Myometrial cell (primary cell): ENCODE data around the gene SYCP1. TPM values are rescaled to one million over a fixed set of nuclear protein-coding genes. Genes with fewer than 3 reads are reported as not detected.

ENCODE experiments used
- total RNA-seq: library from RNA; depleted of rRNA; stranded (reverse); fragments of >200 nt; gene quantifications from 2 replicates; pipeline ENCODE4 v1.2.3, GENCODE V29; 2015

SYCP1 gene, protein sequence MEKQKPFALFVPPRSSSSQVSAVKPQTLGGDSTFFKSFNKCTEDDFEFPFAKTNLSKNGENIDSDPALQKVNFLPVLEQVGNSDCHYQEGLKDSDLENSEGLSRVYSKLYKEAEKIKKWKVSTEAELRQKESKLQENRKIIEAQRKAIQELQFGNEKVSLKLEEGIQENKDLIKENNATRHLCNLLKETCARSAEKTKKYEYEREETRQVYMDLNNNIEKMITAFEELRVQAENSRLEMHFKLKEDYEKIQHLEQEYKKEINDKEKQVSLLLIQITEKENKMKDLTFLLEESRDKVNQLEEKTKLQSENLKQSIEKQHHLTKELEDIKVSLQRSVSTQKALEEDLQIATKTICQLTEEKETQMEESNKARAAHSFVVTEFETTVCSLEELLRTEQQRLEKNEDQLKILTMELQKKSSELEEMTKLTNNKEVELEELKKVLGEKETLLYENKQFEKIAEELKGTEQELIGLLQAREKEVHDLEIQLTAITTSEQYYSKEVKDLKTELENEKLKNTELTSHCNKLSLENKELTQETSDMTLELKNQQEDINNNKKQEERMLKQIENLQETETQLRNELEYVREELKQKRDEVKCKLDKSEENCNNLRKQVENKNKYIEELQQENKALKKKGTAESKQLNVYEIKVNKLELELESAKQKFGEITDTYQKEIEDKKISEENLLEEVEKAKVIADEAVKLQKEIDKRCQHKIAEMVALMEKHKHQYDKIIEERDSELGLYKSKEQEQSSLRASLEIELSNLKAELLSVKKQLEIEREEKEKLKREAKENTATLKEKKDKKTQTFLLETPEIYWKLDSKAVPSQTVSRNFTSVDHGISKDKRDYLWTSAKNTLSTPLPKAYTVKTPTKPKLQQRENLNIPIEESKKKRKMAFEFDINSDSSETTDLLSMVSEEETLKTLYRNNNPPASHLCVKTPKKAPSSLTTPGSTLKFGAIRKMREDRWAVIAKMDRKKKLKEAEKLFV
- total RNA-seq, result not detected in 2 replicates

DNA sequence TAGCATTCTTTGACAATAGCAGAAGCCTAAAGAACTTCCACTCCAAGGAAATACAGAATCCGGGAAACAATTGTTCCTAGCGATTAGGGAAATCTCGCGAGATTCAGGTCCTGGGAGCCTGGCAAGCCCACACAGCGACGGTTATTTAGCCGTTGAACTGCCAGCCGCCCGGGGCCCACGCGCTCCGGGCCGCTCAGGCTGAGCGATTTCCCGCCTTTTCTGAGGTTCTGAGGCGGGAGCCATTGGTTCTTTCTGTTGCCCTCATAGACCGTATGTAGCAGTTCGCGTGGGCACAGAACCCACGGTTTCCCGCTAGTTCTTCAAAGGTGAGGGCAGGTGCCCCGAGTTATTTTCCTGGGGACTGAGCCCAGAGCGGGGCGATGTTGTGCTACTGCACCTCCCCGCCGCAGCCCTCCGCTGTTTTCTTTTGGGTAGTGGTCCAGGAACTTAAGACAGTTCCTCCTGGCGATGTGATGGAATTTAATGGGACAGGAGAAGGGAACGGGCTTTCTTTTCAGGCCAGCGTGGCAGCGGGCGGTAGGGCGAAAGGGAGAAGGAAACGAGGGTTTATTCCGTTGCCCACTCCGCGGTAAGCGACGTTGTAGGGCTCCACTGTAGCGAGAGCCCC lies at the start of gene SYCP1:
Gene SYCP1 (plus strand): TSS at position 171 of the 628 bp plus-strand sequence. CDS start 602 bp downstream, outside the sequence.

DNA sequence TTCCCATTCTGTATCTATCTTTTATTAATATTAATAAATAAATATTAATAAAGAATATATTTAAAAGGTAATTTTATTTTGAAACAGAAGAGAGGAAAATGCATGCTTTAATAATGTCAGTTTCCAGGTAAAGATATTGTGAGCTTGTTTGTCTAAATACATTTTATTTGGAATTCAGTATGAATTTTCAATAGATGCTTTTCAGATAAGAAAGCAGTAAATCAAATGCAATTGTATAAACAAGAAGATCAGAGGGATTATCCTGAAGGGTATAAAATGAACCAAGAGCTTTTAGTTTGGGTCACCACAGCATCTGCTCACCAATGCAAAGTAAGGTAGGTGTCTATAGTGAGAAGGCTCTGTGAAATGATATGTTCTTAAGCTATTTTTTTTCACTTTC lies 174.9 kb downstream of the SYCP1 start, which contains the start of gene TSHB:
Gene TSHB (plus strand): TSS at position 301 of the 400 bp plus-strand sequence. CDS start 3,537 bp downstream, outside the sequence.

Other genes starting within 250 kb of the SYCP1 start
- 0.58 and 0.89 TPM in 2 replicates for gene DENND2C, start 184.8 kb upstream of the SYCP1 start, total RNA-seq
- not detected in 2 replicates for gene AMPD1, start 159.3 kb upstream of the SYCP1 start, total RNA-seq
- gene NRAS, start 138.1 kb upstream of the SYCP1 start, total RNA-seq, result 59.1 and 68.9 TPM in 2 replicates
- 412 and 791 TPM in 2 replicates for gene CSDE1, start 96.9 kb upstream of the SYCP1 start, total RNA-seq
- gene SIKE1, start 74.2 kb upstream of the SYCP1 start, total RNA-seq, result 22.8 and 37.7 TPM in 2 replicates
- gene TSHB, start 175.0 kb downstream of the SYCP1 start, total RNA-seq, result not detected in 2 replicates
- under 0.01 TPM in 2 replicates for gene TSPAN2, start 234.6 kb downstream of the SYCP1 start, total RNA-seq